Tibial nerve (tissue), 4 donors: Measurements from ENCODE around the gene HERC3. TPM values are rescaled to one million over a fixed set of nuclear protein-coding genes. Genes with fewer than 3 reads are reported as not detected.
A peak's percentile ranks its signal among the peaks of the same experiment; 100 is the strongest.

ENCODE experiments used
- DNase-seq, 2 donors: peaks; one replicate each; pipeline ENCODE4 v3.0.0-alpha.2; 2019; ENCODE audit warnings: low spot score in 2 of 2
- H3K27ac ChIP-seq, 4 donors: fragments of 200-600 bp; sonication (generic) in 3 of 4; one replicate each; pipeline ENCODE4 v1.5.1; 2017 to 2019; ENCODE audit warnings: mild to moderate bottlenecking in 1 of 4
- H3K27me3 ChIP-seq, 2 donors: fragments of 200-600 bp; sonication (generic) in 1 of 2; one replicate each; pipeline versions ENCODE4 v1.5.1 to v1.6.0; 2017 to 2019
- H3K36me3 ChIP-seq, 3 donors: fragments of 200-600 bp; sonication (generic); one replicate each; pipeline ENCODE4 v1.5.1; 2018 to 2019
- H3K4me1 ChIP-seq, 4 donors: fragments of 200-600 bp; sonication (generic) in 3 of 4; one replicate each; pipeline ENCODE4 v1.5.1; 2017 to 2019
- H3K4me3 ChIP-seq, 4 donors: fragments of 200-600 bp; sonication (generic) in 3 of 4; one replicate each; pipeline ENCODE4 v1.5.1; 2017 to 2019; ENCODE audit warnings: mild to moderate bottlenecking in 1 of 4, moderate library complexity in 1 of 4
- H3K9me3 ChIP-seq, 4 donors: fragments of 200-600 bp; sonication (generic) in 3 of 4; one replicate each; pipeline ENCODE4 v1.5.1; 2017 to 2019
- EP300 ChIP-seq, 2 donors: sonication (generic); formaldehyde crosslinking; IDR thresholded peaks; one replicate each; pipeline ENCODE4 v1.6.1; 2017; ENCODE audit warnings: antibody characterized with exemption in 2 of 2, mild to moderate bottlenecking in 1 of 2
- POLR2A ChIP-seq, 2 donors: fragments of 450-650 bp; IDR thresholded peaks; one replicate each; pipeline ENCODE4 v1.6.1; 2017; ENCODE audit warnings: antibody characterized with exemption in 2 of 2, mild to moderate bottlenecking in 2 of 2, moderate library complexity in 2 of 2
- WGBS, 2 donors: methylation state at CpG; one replicate each; pipeline ENCODE4 v1.1.5; 2018; 5-methylcytosine and 5-hydroxymethylcytosine counted together
- total RNA-seq, 4 donors: library from RNA; depleted of rRNA; stranded (reverse); fragments of >200 nt; gene quantifications; one replicate each; pipeline ENCODE4 v1.1.0, GENCODE V29; 2016
- TF ChIP-seq, protein P1 (sequence below), 5 experiments: fragments of 200-600 bp in 3 of 5; fragments of 450-650 bp in 2 of 5; sonication (generic) in 3 of 5; IDR thresholded peaks; one replicate each; pipeline ENCODE4 v1.5.1; 2016 to 2019; ENCODE audit warnings: antibody characterized with exemption in 5 of 5, mild to moderate bottlenecking in 3 of 5, moderate library complexity in 2 of 5

HERC3 gene
- total RNA-seq, 4 donors from 2014 or later, result 30.0 to 61.0 (median 42.0) TPM

DNA sequence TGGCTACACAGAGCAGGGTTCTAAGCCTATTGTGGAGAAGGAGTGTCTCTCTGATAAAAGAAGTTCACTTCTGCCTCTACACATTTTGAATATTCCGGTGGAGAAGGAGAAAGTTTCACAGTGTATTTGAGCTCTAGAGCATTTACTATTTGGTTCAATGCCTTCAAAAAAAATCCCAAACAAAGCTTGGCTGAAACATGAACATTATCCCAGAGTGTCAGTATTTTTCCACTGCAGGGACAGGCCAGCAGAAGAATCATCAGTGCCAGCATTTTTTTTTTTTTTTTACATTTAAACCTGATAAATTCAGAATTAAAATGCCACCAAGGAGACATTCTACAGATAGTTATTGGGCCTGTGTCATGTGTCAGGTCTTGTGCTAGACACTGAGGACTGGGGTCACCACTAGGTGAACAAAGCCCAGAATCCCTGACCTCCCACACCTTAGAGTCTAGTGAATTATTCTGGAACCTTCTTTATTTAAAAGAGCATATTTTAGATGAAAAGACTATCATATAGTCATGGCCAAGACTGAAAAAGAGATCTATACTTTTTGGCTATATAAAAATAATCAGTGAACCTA, 153.4 kb downstream of the HERC3 start:
- Histone ChIP-seq H3K36me3 (peaks cover 0 to 45% (median 0%) of the 10 kb centered on the region in 3 donors), H3K27ac (peak overlapping the region; percentile 10 to 70 (median 52)), H3K4me3 (no peak overlapping the region), H3K4me1 (peaks cover 0 to 29% (median 4%) of the 10 kb centered on the region in 4 donors), H3K9me3 (no peaks in the 10 kb centered on the region), H3K27me3 (no peaks in the 10 kb centered on the region)
- 54 to 62% methylated on average over 1 of the region's 1 CpG for WGBS, 2 donors
- no peak for DNase-seq
- TF ChIP-seq EP300 (IDR thresholded peaks at IDR 0.05) (no peak), POLR2A (IDR thresholded peaks at IDR 0.05) (no peak)
- TF ChIP-seq, protein P1, sequence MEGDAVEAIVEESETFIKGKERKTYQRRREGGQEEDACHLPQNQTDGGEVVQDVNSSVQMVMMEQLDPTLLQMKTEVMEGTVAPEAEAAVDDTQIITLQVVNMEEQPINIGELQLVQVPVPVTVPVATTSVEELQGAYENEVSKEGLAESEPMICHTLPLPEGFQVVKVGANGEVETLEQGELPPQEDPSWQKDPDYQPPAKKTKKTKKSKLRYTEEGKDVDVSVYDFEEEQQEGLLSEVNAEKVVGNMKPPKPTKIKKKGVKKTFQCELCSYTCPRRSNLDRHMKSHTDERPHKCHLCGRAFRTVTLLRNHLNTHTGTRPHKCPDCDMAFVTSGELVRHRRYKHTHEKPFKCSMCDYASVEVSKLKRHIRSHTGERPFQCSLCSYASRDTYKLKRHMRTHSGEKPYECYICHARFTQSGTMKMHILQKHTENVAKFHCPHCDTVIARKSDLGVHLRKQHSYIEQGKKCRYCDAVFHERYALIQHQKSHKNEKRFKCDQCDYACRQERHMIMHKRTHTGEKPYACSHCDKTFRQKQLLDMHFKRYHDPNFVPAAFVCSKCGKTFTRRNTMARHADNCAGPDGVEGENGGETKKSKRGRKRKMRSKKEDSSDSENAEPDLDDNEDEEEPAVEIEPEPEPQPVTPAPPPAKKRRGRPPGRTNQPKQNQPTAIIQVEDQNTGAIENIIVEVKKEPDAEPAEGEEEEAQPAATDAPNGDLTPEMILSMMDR (IDR thresholded peaks at IDR 0.05), result no peak

DNA sequence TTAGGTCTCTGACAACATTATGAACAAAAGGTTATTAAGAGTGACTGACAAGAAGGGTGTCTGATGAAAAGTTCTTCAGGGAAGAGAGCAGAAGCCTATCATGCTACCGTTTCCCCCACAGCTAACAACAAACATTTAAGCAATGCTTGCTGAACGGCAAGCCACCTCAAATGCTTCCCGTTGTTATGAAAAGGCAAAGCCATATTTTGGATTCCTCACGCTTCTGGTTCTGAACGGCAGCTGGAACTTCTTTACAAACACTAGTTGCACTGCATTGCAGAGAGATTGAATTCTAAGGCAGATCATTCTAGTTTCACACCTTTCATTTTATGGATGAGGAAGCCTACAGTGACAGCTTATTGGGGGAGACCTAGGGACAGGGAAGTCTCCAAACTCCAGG, 153.9 kb downstream of the HERC3 start:
- TF ChIP-seq POLR2A (IDR thresholded peaks at IDR 0.05), result no peak
- TF ChIP-seq, protein P1 (IDR thresholded peaks at IDR 0.05), result no peak
- TF ChIP-seq EP300 (IDR thresholded peaks at IDR 0.05), result no peak
- Histone ChIP-seq H3K27me3 (no peaks in the 10 kb centered on the region), H3K36me3 (peaks cover 0 to 50% (median 4%) of the 10 kb centered on the region in 3 donors), H3K4me3 (no peak overlapping the region), H3K27ac (peak overlapping the region in 3 of 4 donors; percentile 41 to 70 (median 62)), H3K9me3 (no peaks in the 10 kb centered on the region), H3K4me1 (peaks cover 0 to 29% (median 4%) of the 10 kb centered on the region in 4 donors)
- DNase-seq, result no peak
- 45 to 66% methylated on average over 5 of the region's 5 CpGs for WGBS, 2 donors

DNA sequence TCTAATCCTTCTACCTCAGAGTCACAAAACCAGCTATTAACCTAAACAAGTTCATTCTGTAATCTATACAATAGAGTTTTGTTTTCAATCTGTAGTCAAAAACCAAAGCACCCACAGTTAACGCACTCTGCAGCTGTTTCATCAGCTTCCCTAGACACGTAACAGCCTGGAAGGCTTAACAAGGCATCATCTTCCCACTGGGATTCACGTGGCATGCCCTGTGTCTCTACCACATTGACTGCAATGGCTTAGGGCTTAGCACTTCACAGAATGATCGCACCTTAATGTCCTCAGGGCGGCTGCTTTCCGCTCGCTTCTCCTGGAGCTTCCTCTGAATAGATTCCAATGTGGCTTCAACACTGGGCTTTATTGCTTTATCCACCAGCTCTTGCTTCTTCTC, 155.1 kb downstream of the HERC3 start:
- H3K27me3 ChIP-seq, result no peaks in the 10 kb centered on the region
- H3K36me3 ChIP-seq, result peaks cover 0 to 60% (median 6%) of the 10 kb centered on the region in 3 donors
- H3K27ac ChIP-seq, result no peak overlapping the region
- WGBS, 2 donors, result 91 to 95% methylated on average over 7 of the region's 7 CpGs
- no peak overlapping the region for H3K4me3 ChIP-seq
- no peaks in the 10 kb centered on the region for H3K9me3 ChIP-seq
- DNase-seq, result no peak
- peaks cover 0 to 29% (median 4%) of the 10 kb centered on the region in 4 donors for H3K4me1 ChIP-seq
- TF ChIP-seq POLR2A (IDR thresholded peaks at IDR 0.05), result no peak
- TF ChIP-seq EP300 (IDR thresholded peaks at IDR 0.05), result no peak
- TF ChIP-seq, protein P1 (IDR thresholded peaks at IDR 0.05), result no peak

DNA sequence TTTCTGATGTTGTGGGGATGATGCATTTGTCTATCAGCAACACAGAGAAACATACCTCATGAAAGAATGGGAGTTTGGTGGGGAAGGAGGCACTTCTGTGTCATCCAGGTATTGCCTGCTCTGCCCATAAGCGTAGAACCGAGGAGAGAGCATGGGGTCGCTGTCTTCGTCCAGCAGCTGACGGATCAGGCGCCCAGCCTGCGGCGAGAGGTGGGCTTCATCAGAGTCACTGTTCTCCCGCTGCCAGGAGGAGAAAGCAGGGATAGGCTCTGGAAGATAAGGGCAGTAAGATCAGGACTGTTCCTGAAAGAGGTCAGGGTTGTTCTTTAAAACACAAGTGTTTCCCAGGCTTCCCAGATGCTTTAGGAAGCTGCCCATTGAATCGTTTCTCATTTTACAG, 158.1 kb downstream of the HERC3 start:
- Histone ChIP-seq H3K4me1 (peaks cover 0 to 12% (median 3%) of the 10 kb centered on the region in 4 donors), H3K27me3 (no peaks in the 10 kb centered on the region), H3K36me3 (peaks cover 0 to 65% (median 6%) of the 10 kb centered on the region in 3 donors), H3K27ac (no peak overlapping the region), H3K4me3 (no peak overlapping the region), H3K9me3 (no peaks in the 10 kb centered on the region)
- 90 to 98% methylated on average over 10 of the region's 10 CpGs for whole genome bisulfite sequencing, 2 donors
- TF ChIP-seq, protein P1 (IDR thresholded peaks at IDR 0.05), result no peak
- TF ChIP-seq POLR2A (IDR thresholded peaks at IDR 0.05) (no peak), EP300 (IDR thresholded peaks at IDR 0.05) (no peak)
- DNase-seq, result no peak

DNA sequence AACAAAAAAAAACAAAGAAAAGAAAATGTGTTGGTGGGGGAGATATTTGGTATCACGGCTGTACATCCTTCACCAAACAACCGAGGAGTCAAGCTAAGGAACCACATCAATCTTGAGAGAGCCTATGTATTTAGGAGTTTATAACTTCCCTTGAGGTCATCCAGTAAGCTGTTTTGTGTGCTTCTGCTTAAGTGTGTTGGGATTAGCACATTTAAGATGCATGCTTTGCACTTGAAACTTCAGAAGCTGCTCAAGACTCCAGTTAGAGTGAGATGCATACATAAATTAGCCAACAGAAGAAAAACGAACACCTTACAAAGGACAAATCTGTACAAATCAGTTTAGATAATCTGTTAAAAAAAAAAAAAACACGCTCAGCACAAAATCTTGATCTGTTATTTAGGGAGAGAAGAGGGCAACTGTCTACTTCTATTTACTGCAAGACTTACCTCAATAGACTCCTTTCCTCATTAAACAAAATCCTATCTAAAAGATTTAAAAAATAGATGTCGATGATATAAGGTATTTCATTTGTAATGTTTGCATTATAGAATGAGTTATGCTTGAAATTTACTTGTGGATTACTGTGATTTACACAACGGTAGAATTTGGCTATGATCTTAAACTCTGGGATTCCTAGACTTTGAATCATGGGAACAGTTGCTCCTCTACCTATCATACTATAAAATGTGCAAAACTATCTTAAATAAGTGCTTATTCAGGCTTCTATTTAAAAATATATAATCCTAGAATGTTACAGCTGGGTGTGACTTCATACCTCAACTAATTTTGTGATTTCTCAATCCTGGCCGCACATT, 159.2 kb downstream of the HERC3 start:
- 91 to 93% methylated on average over 7 of the region's 7 CpGs for WGBS, 2 donors
- Histone ChIP-seq H3K27ac (no peak overlapping the region), H3K36me3 (peaks cover 0 to 61% (median 6%) of the 10 kb centered on the region in 3 donors), H3K4me1 (peaks cover 0 to 2% (median 0%) of the 10 kb centered on the region in 4 donors), H3K27me3 (no peaks in the 10 kb centered on the region), H3K4me3 (no peak overlapping the region), H3K9me3 (no peaks in the 10 kb centered on the region)
- TF ChIP-seq EP300 (IDR thresholded peaks at IDR 0.05) (no peak), POLR2A (IDR thresholded peaks at IDR 0.05) (no peak)
- TF ChIP-seq, protein P1 (IDR thresholded peaks at IDR 0.05), result no peak
- DNase-seq, result no peak
